SHP77 treated with DMSO at 0.1 percent for 48 hours (cell line): ENCODE measurements around the gene UTY.

Experiments
- DNase-seq: peaks from one replicate; lab custom pipeline; 2025; lab: John Stamatoyannopoulos, UW

The UTY gene

DNA sequence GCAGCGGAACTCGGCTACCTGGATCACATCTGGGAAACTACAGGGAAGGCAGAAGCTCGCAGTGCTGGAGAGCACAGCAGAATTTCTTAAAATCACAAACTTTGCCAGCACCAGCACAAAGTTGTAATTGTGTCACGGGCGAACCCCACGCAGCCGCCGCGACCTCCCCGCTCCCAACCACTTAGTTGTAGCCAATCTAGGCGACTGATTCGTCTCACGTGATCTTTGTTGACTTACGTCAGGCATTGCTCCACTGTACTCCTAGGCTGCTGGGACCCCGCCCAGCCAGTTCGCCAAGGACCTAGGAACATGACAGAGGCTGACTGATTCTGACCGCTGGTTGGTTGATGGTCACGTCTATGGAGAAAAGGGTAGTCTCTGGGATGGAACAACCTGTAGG is at the start of gene UTY:
Gene UTY (minus strand): TSS at position 206 of the 400 bp plus-strand sequence. CDS start 368 bp downstream, outside the sequence.
- no peak for DNase-seq

DNA sequence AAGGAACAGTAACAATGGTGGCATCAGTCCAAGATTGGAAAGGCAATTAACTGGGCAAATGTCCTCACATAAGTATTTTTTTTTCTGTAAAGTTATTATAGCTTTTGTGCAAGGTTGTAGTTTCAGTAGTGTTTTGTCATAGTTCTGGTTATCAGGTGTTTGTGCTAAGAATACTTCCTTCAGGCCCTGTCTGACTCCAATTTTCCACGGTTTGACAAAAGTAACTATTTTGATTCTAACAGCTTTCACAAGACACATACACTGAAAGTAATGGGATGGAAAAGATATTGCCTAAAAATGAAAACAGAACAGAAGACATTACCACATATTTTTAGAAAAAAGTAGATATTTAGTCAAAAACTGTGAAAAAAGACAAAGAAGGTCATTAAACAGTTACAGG is 40.6 kb upstream of the UTY start:
- no peak for DNase-seq

DNA sequence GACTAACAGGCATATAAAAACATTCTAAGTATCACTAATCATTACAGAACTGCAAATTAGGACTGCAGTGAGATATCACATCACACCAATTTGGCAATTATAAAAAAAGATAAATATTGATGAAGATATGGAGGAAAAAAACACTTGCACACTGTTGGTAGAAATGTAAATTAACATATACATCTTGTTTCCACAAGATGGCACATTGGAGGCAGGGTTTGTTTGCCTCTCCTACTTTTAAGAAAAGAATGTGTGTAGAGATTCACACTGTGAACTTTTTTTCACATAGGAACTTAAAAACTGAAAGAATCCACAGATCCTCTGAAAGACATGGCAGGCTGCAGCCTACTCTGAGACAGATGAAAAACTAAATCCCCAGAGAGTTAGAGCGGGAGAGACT is 21.4 kb upstream of the UTY start:
- no peak for DNase-seq

DNA sequence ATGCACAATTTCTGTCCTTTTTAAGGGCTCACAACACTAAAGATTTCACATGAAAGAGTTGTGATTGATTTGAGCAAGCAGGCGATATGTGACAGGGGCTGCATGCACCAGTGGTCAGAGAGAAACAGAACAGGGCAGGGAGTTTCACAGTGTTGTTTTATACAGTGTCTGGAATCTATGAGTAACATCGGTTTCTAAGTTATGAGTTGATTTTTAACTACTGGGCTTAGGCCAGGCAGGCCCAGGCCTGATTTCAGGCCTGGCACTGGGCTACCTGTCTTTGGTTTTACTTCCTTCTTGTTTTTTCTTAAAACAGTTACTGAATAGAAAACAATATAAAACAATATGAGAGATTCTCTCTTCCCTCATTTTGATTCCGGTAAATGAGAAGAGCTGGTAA is 13.9 kb upstream of the UTY start:
- DNase-seq = no peak

DNA sequence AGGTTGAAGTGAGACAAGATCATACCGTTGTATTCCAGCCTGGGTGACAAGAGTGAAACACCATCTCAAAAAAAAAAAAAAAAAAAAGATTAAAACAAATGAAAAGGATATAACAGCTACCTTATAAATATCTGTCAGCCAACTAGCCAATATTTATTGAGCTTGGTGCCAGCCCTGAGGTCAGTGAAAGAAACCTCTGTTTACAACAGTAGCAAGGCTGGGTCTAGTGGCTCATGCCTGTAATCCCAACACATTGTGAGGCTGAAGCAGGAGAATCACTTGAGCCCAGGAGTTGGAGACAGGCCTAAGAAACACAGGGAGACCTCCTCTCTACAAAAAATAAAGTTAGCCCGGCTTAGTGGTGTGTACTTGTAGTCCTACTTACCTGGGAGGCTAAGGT is 12.6 kb upstream of the UTY start:
- no peak for DNase-seq

DNA sequence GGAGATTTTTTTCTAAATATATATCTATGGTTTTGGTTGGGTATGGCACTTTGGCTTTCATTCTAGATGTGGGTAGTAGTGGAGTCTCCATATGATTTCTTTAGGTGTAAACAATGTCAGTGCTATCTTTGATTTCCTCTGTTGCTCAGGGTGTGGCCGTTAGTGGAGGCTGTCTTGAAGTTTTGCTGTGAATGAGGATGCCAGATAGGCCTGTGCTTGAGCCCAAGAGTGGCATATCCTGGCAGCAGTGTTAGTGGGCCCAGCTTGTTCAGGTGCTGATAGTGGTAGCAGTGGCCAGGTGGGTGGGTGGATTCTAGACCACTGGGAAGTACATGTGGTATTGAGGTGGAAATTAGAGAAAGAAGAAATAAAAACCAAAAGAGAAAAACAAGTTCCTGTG is 8.9 kb upstream of the UTY start:
- no peak for DNase-seq

DNA sequence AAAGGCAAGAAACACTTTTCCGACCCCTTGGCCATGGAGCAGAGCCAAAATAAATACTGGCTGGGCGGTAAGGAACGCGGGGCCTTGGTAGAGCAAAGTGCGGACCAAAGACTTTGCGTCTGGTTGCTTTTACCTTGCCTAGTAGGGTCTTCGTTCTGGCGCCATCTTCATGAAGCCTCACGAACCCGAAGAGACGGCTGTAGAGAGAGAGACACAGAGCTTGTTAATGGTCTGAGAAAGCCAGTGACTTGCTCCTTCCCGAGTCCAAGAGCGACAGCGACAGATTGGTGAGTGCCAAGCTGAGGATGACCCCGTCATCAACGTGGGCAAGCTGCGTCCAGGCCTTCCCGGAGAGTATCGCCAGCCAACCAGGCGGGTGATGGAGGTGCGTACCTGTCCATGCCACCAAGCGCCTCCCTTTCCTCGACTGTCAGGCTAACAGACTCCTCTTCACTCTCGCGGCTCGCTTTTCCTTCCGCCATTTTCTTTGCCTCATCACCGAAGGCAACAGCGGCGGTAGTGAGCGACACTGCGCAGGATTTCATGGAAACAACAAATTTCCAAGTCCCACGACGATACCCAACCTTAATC is 617 bp downstream of the UTY start:
- DNase-seq = no peak

DNA sequence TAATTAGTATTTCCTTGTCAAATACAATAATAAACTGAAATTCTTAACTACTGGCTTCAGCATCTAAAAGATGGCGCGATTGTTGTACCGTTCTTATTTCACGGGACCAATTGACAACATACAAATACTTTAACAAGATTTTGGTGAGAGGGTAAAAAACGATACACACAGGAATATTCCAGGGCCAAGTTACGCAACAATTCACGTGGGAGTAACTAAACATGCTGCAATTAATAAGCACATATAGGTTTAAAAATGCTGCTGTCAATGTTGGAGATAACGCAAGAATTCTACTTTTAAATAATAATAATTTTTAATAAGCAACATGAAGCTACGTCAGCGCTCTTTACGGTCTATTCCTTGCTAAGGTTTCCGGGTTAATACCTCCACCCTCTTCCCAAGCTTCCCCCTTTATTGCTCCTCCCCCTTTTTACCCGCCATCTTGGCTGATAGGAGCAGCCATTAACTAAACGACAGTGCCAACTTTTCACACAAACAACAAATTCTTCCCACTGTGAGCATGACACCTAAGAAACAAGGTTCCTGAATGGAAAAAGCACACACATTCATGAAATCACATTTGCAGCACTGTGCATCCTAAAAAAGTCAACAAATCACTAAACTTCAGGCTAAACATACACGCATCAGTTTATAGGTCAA is 1.6 kb downstream of the UTY start:
- DNase-seq = no peak

DNA sequence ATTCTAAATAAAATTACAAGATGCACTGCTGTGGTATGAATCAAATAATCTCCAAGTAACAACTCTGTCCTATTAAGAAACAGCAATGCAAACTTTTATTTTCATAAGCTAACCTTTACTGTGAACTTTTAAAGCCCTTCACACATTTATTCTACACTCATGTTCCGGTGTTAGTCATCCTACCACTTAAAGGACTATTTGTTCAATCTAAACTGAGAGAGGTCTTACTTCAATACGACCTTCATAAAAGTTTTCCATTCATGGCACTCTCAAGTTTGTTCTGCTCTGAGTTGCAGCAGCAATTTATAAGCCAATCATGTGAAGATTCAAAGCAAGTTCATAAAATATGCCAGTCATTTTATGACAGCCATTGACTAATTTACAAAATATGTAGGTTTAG is 4.8 kb downstream of the UTY start:
- DNase-seq = no peak

DNA sequence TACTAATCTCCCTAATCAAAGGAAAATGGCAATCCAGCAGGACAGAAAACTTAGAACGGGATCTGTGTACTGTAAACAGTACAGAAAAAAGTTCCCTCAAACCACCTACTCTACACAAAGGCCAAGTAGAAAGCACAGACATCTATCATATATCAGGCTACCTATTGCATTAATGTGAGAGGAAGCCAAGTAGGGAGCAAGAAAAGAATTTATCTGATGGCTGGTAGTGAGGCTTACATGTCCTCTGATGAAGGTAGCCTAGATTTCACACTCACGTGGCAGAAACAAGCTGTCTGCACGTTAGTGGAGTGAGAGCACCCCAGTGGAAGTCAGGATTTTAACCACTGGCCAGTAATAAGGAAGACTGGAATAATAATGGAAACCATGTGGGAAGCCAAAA is 28.3 kb downstream of the UTY start:
- no peak for DNase-seq

DNA sequence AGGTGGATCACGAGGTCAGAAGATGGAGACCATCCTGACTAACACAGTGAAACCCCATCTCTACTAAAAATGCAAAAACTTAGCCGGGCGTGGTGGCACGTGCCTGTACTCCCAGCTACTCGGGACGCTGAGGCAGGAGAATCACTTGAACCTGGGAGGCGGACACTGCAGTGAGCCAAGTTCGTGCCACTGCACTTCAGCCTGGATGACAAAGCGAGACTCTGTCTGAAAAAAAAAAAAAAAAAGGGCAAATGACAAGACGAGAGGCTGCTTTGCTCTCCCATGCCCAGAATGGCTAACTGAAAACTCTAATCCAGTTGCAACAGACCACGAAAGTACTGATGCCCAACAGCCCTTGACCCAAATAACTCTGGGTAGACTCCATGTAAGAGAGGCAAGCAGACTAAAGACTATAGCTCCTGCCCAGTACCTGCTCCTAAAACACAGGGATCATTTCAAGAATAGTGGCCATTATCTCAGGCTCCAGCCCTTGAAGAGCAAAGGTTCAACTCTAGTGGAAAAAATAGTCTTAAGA is 29.2 kb downstream of the UTY start:
- no peak for DNase-seq

DNA sequence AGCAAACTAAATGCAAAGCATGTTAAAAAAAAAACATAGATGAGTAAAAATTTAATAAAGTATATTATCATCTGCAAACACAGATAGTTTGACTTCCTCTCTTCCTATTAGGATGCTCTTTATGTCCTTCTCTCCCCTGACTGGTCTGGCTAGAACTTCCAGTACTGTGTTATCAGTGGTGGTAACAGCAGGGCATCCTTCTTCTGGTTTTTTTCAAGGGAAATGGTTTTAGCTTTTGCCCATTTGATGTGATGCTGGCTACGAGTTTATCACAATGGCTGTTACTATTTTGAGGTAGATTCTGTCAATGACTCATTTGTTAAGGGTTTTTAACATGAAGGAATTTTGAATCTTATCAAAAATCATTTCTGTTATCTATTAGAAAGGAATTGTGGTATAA is 34.3 kb downstream of the UTY start:
- DNase-seq = no peak

DNA sequence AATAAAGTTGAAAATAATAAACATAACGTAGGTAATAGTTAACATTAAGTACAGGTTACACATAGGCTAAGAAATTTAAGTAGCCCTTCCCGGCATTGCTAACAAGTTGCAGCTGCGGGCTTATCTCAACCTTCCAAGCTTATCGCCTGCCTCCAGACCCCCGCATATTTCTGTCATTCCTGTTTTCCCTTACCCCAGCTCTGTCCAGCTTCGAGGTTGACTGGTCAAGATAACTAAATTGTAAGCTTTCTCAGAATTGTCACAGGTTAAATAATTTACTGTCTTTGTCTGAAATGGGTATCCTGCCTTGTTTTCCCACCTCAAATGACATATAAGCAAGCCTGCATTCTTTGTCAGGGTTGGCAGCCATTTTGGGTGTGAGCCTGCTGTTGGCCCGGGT is 36.7 kb downstream of the UTY start:
- DNase-seq = no peak

DNA sequence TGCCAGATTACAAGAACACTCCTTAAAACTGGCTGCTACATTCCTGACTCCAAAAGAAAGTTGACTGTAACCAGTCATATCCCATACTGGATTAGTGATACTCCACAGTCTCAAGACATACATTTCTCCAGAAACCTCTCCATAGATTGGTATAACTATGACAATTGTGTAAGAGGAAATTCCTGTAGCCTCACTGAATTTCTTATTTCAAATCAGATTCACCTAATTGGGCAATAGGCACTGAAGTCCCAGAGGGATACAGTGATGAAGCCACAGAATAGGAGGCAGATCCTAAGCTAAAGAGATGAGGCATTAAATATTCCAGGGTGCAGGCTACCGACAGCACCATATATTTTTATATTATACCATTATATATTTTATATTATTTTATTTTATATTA is 39.0 kb downstream of the UTY start:
- no peak for DNase-seq

DNA sequence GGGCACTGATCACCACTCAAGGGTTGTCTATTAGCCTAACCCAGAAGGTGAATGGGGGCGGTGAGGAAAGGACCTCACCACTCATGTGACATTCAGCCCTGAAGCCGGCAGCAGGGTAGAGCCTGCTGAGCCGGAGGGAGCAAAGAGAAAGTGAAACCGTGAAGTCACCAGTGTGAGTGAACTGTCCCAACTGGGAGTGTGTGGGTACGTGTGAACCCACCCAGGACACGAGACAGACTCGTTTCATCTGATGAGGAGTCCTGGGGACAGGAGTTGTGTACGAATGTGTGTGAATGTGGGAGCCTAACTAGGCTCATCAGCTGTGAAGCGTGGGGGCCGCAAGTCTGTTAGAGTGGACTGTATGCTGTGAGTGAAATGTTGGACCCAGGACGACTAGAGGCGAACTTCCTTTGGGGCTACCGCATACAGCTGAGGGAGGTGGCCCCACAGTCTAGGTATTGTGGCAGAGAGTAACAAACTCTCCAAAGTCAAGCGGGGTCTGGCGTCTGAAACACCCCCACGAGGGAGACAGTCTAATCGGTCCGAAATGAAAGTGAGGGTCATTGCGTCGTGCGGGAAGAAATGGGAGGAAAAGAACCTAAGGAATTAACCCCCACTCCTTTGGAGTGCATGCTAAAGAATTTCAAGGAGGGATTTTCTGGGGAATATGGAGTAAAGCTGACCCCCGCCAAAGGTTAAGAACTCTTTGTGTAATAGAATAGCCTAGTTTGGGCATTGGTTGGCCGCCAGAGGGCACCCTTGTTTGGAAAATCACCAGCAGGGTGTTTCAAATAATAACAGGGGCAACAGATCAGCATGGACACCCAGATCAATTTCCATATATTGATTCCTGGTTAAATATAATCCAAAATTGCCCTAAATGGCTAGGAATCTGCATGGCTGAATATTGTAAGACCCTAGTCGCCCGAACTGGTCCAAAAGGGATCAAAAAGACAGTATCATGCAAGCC is 43.6 kb downstream of the UTY start:
- no peak for DNase-seq

DNA sequence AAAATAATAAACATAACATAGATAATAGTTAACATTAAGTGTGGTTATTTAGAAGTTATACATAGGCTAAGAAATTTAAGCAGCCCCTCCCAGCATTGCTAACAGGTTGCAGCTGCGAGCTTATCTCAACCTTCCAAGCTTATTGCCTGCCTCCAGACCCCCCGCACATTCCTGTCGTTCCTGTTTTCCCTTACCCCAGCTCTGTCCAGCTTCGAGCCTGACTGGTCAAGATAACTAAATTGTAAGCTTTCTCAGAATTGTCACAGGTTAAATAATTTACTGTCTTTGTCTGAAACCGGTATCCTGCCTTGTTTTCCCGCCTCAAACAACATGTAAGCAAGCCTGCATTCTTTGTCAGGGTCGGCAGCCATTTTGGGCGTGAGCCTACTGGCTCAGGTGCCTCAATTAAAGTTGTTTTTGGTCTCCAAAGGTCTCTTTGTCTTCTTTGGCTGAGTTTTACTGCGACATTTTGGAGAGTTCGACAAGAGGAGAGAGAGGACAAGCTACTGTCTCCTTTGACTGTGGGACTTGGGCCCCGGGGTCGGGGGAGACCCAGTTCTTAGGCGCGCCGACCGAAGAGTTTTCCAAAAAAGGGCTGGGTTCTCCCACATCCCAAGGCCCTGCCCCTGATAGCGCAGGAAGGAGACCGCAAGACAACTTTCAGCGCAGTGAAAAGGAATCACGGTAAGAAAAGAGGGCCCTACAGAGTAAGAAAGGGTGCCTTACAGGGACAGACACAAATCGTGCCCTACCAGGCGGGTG is 44.4 kb downstream of the UTY start:
- no peak for DNase-seq

DNA sequence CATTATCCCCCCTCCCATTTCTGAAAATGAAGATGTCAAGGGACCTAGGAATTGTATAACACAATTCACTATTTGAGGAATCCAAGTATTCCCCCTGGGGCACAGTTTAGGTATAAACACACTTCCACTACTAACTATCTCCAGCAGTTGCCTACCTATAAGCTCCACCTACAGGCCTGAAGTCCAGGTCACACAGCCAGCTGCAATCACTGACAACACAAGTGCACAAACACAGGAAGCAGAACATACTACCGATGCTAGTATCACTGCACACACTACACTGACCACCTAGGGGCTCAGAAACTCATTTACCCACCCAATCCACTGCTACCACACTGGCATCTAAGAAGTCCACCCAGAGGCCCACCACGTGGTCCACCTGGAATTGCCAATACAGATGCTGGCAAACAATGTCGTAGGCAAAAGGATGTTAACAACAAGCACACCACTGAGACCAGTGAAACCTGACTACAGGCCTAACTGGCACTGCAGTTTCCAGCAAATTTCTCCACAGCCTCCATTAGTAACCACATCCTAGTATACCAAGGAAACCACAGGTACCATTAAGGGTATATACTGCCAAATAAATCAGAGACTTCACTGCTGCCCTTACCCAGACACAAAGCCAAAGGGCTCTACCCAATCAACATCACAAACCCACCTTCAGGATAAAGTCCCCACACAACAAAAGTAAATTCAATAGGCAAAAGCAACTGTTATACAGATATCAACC is 47.4 kb downstream of the UTY start:
- DNase-seq = no peak

DNA sequence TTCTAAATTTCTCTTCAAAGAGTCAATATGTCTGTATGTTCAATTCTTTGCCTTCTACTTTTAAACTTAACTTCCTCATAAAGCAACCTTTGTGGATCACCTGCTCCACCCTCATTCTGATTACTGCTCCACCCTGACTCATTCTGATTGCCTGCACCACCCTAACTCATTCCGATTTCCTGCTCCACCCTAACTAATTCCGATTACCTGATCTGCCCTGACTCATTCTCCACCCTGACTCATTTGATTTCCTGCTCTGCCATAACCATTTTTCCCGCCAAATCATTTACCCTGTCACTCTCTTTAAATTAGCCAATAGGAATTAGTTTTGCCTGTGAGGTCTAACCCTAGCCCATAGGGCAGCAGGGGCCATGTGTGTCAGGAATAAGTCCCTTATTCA is 50.3 kb downstream of the UTY start:
- DNase-seq = no peak

DNA sequence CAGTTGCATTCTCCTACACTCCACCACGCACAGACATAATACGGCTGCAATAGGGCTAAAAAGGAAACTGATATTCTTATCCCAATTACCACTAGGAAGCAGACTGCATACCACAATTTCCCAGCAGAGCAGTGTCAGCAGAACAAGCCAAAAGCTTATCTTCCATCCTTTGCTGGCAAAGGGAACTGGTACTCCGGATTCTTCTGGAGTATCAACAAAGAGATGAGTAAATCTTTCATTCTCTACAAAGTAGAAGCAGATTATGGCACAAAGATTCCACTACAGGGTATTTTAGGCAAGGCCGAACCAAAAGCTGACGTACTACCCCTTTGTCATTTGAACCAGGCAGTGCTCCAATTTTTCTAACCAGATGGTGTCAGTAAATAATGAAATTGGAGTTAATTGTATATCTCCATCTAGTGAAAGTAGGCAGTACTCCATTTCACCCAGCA is 56.5 kb downstream of the UTY start:
- no peak for DNase-seq

DNA sequence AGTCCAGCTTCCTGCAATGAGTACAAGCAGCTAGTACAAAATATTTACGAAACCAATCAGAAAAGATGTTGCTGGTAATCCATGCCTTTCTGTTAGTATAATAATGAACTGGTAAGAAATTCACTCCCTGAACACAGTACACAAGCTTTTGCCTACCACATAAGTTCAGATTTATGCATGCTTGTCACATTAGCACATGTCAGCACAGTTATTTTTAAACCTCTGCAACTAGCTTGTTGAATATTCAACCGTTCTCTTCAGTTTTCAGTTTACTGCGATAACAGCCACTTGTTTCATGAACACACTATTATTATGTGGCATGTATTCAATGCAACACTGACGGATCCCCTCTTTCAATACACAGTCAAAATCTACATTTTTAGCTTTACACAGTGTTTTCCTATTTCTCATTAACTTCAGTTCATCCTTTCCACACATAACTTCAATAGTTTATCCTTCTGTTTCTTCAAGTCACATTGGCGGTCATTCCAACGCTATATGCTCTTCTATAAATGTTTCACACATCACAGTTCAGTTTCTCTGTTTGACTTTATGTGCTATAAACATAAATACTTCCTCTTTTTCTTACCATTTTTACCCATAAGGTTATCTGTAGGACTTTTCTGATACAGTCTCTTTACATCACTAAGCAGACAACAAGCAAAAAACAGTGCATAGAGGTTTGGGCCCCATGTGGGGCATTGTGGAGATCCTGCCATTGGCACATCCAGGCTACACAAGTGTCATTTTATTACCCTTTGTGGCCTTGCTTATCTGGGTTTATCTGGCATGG is 62.8 kb downstream of the UTY start:
- DNase-seq = no peak
